ENCODE data around the gene NOTO.
"Not testable (repeated sequence)": the region's sequence is repeated elsewhere in the genome, so short reads cannot be mapped to it uniquely, and the experiment has no call there.

NOTO gene

GRCh38 chr2:73197579-73197978 is 4.8 kb upstream of the NOTO start:
- POLR2A ChIA-PET, result no interaction called here
- no peak for TF ChIP-seq CTCF (IDR thresholded peaks at IDR 0.05; ENCODE audit: insufficient read depth, low read length, missing control alignments)
- CTCF ChIA-PET, result interaction anchor here (1.4 to 3.3 kb wide), 3 partner anchors 15 to 304 kb away, joined by 5 to 12 read pairs (median 6); no protein-coding TSS in a partner anchor
- H3K4me3 ChIP-seq (ENCODE audit: low read depth, low read length), result no peak overlapping the region
- no peak for DNase-seq (ENCODE audit: low read depth, low spot score)

- DNase-seq (ENCODE audit: low read depth, low spot score); H3K4me3 ChIP-seq (ENCODE audit: low read depth, low read length); POLR2A ChIA-PET: not testable (repeated sequence)
- CTCF ChIA-PET, result interaction anchor here (1.2 to 4.1 kb wide), 4 partner anchors 12 to 307 kb away, joined by 3 to 28 read pairs (median 12); no protein-coding TSS in a partner anchor
Observed at GRCh38 chr2:73200281-73200680, 2.1 kb upstream of the NOTO start.

- TF ChIP-seq CTCF (IDR thresholded peaks at IDR 0.05; ENCODE audit: insufficient read depth, low read length, missing control alignments), result no peak
- no peak for DNase-seq (ENCODE audit: low read depth, low spot score)
- POLR2A ChIA-PET, result no interaction called here
- CTCF ChIA-PET, result interaction anchor here (1.3 to 4.1 kb wide), 3 partner anchors 9 to 26 kb away, joined by 6 to 28 read pairs (median 8); no protein-coding TSS in a partner anchor
- no peak overlapping the region for H3K4me3 ChIP-seq (ENCODE audit: low read depth, low read length)
Observed at GRCh38 chr2:73203055-73203681, 794 bp downstream of the NOTO start.

- H3K4me3 ChIP-seq (ENCODE audit: low read depth, low read length), result no peak overlapping the region
- ChIA-PET POLR2A (no interaction called here), CTCF (interaction anchor here (1.1 to 8.6 kb wide), 2 partner anchors 29 to 312 kb away, joined by 4 to 111 read pairs; no protein-coding TSS in a partner anchor)
- peak; percentile 23 for DNase-seq (ENCODE audit: low read depth, low spot score)
- no peak for TF ChIP-seq CTCF (IDR thresholded peaks at IDR 0.05; ENCODE audit: insufficient read depth, low read length, missing control alignments)
Observed at GRCh38 chr2:73205611-73206010, 3.2 kb downstream of the NOTO start.

GRCh38 chr2:73208258-73208657 is 5.9 kb downstream of the NOTO start:
- H3K4me3 ChIP-seq (ENCODE audit: low read depth, low read length), result no peak overlapping the region
- CTCF ChIA-PET, result interaction anchor here (7.7 to 8.6 kb wide), 2 partner anchors 32 to 317 kb away, joined by 81 to 111 read pairs; no protein-coding TSS in a partner anchor
- POLR2A ChIA-PET, result no interaction called here
- DNase-seq (ENCODE audit: low read depth, low spot score), result no peak
- TF ChIP-seq CTCF (IDR thresholded peaks at IDR 0.05; ENCODE audit: insufficient read depth, low read length, missing control alignments), result no peak

GRCh38 chr2:73210019-73210418 is 7.6 kb downstream of the NOTO start:
- DNase-seq (ENCODE audit: low read depth, low spot score), result no peak
- no peak for TF ChIP-seq CTCF (IDR thresholded peaks at IDR 0.05; ENCODE audit: insufficient read depth, low read length, missing control alignments)
- ChIA-PET CTCF (interaction anchor here (1.1 to 8.6 kb wide), 5 partner anchors 9 to 323 kb away, joined by 3 to 111 read pairs (median 6); partner anchors contain the start of gene SPR), POLR2A (no interaction called here)
- no peak overlapping the region for H3K4me3 ChIP-seq (ENCODE audit: low read depth, low read length)
